ENCODE results near the gene TPK1.

TPK1 gene

DNA sequence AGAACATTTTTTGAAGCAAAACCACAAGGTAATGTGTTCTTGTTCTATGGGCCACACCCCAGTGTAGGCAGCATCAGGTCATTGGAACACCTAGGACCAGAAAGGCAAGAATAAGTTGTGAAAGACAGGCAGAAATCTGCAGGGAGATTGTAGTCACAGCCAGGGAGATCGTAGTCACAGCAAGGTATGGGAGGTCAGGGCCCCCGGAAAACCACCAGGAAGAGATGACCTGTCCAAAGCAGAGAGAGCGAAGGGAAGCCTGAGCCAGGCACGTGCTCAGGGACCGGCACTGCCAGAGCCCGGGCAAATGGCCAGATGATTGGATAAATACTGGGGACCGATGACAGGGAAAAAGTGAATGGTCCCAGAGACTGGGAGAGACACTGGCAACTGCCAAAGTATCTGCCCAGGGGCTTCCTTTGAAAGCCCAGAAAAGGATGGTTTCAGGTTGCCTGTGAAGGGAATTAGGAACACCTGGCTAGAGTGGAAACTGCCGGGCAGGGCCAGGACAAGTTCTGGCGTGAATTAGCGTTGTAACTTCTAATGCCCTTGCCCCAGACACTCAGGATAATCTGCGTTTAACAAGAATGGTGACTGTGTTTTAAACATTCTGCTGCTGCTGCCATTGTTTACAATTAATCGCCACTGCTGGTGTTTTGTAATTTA lies 428.5 kb downstream of the TPK1 start:
- no peak for DNase-seq (ENCODE audit: low read depth)

DNA sequence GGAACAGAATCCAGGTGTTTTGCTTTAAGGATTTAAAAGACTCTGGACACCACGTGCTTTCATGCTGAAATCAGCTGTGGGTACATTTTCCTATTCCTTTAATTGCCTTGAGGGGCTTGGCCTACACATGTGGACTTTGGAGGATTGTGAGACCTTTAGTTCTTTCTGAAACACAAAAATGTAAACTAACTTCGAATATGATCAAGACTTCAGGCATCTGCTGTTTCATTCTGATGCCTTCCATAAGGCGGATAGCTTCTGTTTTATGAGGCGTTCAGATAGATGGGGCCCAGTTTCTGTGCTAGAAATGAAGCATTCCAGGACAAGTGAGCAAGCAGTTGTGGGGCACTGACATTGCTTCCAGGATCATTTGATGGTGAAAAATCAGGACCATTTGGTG lies 430.9 kb downstream of the TPK1 start:
- no peak for DNase-seq (ENCODE audit: low read depth)

DNA sequence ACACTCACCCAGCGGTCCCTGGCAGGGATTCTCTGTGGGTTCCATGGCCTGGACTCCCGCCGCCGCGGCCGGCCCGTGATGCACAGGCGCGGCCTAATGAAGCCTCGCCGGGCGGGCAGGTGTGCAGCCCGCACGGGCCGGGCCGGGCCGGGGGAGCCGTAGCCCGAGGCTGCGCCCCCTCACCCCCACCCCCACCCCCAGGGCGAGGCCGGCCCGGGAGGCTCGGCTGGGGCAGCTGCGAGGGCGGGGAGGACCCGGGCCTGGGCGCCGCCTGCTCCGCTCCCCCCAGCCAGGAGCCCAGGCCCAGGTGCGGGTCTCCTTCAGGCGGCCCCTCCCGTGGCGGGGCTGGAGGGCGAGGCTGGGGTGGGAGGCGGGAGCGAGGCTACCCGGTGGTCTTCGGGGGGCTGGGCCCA lies 432.2 kb downstream of the TPK1 start, which contains the start of gene NOBOX:
NOBOX (minus strand) TSS at position 45 of the 413 bp plus-strand sequence.
- no peak for DNase-seq (ENCODE audit: low read depth)

DNA sequence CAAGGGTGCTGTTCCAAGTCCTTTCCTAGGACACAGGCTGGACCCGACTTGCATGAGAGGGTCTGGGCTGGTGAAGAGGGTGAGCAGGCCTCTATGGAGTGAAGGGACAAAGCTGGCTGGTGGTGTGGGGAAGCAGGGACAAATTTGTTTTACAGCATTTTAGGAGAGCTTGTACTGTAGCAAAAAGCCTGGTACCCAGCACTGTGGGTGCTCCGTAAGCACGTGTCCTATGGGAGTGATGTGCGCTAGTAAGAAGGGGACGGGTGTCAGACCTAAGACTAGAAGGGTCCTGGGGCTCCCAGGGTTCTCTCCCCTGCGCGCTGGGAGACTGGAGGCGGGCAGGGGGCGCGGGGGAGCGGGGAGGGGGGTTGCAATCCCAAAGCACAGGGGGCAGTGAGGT lies 432.8 kb downstream of the TPK1 start:
- DNase-seq (ENCODE audit: low read depth): no peak

Measured in ELR (cell line).